Measurements from ENCODE around the gene AEBP1.

AEBP1 gene

DNA sequence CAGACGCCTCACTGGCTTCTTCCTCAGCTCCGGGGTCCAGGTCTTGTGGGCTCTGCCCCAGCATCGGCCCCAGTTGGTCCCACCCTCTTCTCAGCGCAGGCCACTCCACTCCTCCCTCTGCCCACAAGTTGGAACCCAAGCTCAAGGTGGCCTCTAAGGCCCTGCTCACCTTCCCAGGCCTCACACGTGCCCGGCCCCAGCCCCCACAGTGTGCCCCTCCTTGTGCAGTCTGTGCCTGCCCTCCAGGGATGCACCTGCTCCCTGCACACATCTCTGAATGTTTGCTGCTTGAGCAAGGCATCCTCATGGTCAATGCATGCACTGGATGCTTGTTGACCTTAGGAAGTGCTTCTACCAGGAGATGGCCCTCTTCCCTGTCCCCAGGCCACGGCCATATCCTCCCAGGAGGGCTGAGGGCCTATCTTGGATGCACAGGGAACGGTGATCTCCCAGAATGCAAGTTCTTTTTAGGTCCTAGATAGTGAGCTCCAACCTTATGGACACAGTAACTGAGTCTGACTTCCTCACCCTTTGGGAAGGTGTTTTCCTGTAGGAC is 7.7 kb upstream of the AEBP1 start:
- TF ChIP-seq, protein P1, sequence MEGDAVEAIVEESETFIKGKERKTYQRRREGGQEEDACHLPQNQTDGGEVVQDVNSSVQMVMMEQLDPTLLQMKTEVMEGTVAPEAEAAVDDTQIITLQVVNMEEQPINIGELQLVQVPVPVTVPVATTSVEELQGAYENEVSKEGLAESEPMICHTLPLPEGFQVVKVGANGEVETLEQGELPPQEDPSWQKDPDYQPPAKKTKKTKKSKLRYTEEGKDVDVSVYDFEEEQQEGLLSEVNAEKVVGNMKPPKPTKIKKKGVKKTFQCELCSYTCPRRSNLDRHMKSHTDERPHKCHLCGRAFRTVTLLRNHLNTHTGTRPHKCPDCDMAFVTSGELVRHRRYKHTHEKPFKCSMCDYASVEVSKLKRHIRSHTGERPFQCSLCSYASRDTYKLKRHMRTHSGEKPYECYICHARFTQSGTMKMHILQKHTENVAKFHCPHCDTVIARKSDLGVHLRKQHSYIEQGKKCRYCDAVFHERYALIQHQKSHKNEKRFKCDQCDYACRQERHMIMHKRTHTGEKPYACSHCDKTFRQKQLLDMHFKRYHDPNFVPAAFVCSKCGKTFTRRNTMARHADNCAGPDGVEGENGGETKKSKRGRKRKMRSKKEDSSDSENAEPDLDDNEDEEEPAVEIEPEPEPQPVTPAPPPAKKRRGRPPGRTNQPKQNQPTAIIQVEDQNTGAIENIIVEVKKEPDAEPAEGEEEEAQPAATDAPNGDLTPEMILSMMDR (IDR thresholded peaks at IDR 0.05): no peak
- no peak overlapping the region for H3K4me3 Mint-ChIP-seq
- H3K9me3 Mint-ChIP-seq: peaks cover 3% of the 10 kb centered on the region
- H3K4me1 Mint-ChIP-seq: peaks cover 40% of the 10 kb centered on the region
- H3K27ac Mint-ChIP-seq: no peak overlapping the region
- DNase-seq: no peak
- H3K36me3 Mint-ChIP-seq (ENCODE audit: low read depth): no peaks in the 10 kb centered on the region
- H3K27me3 Mint-ChIP-seq (ENCODE audit: low read depth, poor library complexity): peaks cover 12% of the 10 kb centered on the region

DNA sequence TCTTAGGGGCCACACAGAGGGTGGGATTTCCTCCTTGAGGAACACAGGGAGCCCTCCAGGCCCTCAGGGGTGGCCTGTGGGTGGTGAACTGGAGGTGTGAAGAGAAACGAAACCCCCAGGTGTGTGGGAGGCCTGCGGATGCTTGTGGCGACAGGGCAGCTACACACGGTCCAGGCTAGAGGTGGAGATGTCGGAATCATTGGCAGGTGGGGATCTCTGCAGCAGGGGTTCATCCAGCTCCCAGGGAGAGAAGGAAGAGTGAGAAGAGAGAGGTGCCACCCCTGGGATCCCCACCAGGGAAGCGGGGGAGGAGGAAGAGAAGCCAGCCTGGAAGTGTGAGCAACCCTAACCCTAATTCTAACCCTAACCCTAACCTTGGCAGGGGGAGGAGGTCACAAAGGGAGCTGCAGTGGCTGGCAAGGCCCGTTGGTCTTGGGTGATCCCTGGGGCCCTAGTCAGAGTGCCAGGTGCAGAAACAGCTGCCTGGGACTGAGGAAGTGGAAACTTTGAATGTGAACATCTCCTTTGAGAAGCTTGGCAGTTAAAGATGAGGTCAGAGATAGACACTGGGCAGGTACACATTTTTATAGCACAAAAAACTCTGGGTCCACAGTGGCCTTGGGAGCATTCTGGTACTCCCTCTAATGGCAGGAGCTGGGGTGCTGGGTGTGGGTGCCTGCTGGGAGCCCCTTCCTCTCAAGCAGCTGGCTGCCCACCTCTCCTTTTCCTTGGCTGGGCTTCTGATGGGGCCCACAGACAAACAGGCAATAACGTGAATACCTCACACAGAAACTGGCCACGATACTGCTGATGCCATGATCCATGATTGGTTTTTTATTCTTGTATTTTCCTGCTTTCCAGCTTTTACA is 6.8 kb upstream of the AEBP1 start:
- peak overlapping the region; percentile 18 for H3K4me3 Mint-ChIP-seq
- no peaks in the 10 kb centered on the region for H3K9me3 Mint-ChIP-seq
- H3K27ac Mint-ChIP-seq: no peak overlapping the region
- no peak for DNase-seq
- TF ChIP-seq, protein P1 (IDR thresholded peaks at IDR 0.05): no peak
- peaks cover 10% of the 10 kb centered on the region for H3K27me3 Mint-ChIP-seq (ENCODE audit: low read depth, poor library complexity)
- peaks cover 39% of the 10 kb centered on the region for H3K4me1 Mint-ChIP-seq
- no peaks in the 10 kb centered on the region for H3K36me3 Mint-ChIP-seq (ENCODE audit: low read depth)

DNA sequence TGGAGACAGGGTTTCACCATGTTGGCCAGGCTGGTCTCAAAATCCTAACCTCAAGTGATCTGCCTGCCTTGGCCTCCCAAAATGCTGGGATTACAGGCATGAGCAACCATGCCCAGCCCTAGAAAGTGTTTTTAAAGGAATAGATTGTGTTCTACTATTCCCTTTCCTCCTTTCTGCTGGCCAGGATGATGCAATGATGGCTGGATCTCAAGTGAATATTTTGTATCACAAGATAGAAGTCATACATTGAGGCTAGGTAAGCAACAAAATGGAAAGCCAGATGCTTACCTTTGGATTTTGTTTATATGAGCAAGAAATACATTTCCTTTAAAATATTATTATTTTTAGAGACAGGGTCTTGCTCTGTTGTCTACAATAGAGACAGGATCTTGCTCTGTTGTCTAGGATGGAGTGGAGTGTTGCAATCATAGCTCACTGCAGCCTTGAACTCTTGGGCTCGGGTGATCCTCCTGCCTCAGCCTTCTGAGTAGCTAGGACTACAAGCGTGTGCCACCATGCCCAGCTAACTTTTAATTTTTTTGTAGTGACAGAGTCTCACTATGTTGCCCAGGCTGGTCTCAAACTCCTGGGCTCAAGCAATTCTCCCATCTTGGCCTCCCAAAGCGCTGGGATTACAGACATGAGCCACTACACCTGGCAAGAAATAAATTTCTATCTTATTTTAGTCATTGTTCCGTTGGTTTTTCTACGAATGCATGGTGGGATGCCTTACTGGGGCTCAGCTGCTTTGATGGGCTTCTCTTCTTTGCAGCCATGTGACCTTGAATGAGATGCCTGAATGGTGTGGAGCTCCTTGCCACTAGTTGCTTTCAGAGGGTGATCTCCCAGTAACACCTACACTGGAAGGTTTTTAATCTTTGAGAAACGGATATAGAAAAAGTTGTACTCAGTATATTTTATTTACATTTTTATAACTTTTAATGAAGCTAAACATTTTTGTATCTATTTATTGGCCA is 5.8 kb upstream of the AEBP1 start:
- no peak overlapping the region for H3K27ac Mint-ChIP-seq
- peaks cover 15% of the 10 kb centered on the region for H3K27me3 Mint-ChIP-seq (ENCODE audit: low read depth, poor library complexity)
- H3K36me3 Mint-ChIP-seq (ENCODE audit: low read depth): no peaks in the 10 kb centered on the region
- TF ChIP-seq, protein P1 (IDR thresholded peaks at IDR 0.05): no peak
- H3K4me1 Mint-ChIP-seq: peaks cover 37% of the 10 kb centered on the region
- no peak for DNase-seq
- H3K4me3 Mint-ChIP-seq: no peak overlapping the region
- no peaks in the 10 kb centered on the region for H3K9me3 Mint-ChIP-seq

DNA sequence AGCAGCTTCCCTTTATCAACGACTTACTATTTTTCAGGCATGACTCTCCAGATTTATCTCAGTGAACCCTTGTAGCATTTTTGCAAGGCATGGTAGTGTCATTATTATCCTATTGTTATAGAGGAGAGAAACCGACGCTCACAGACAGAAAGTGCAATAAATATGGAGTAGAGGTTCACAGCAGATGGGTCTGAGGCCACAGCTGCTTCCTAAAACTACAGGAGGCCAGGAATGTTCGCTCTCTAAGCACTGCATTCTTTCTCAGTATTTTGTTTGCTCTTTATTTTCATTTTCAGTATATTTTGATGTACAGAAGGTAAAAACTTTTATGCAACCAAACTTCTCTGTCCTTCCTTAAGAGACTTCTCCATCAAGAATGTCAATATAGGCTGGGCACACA is 4.5 kb upstream of the AEBP1 start:
- no peak for DNase-seq
- no peak overlapping the region for H3K4me3 Mint-ChIP-seq
- TF ChIP-seq, protein P1 (IDR thresholded peaks at IDR 0.05): no peak
- H3K9me3 Mint-ChIP-seq: no peaks in the 10 kb centered on the region
- no peaks in the 10 kb centered on the region for H3K36me3 Mint-ChIP-seq (ENCODE audit: low read depth)
- H3K4me1 Mint-ChIP-seq: peaks cover 37% of the 10 kb centered on the region
- no peak overlapping the region for H3K27ac Mint-ChIP-seq
- H3K27me3 Mint-ChIP-seq (ENCODE audit: low read depth, poor library complexity): peaks cover 17% of the 10 kb centered on the region

DNA sequence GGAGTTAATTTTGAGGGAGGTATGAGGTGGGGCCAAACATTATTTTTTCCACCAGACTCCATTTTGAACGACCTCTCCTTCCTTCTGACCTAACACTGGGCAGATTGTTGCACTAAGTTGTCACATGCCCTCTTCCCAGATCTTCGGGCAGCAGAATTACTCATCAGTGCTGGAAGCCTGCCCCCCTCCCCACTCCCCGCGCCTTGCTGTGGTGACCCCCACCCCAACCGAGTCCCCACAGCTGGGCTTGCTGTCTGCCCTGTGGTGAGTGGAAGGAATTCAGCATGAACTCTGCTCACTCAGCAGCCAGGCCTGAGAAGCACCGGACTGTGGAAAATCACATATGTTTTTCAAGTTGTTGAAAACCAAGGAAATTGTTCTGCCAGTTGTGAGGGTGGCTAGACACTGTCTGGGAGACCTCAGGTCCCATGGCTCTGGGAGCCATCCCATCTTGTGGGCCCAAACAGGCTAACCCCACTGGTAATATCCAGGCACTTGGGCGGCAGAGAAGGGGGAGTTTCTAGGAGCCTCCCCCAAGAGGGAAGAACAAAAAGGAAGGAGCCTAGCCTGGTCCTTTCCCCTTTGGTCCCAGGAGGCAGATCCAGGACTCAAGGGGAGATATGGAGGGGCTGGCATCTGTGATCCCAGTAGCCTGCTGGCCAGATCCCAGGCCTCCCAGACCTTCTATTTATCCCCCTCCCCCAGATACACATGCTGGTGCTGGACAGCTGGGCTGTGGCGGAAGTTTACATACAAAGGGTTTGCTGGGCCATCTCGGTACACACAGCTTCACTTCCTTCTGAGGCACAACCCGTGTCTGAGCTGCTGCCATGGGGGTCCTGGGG is 3.5 kb upstream of the AEBP1 start:
- peaks cover 44% of the 10 kb centered on the region for H3K4me1 Mint-ChIP-seq
- no peaks in the 10 kb centered on the region for H3K9me3 Mint-ChIP-seq
- H3K27me3 Mint-ChIP-seq (ENCODE audit: low read depth, poor library complexity): peaks cover 13% of the 10 kb centered on the region
- no peak overlapping the region for H3K27ac Mint-ChIP-seq
- DNase-seq: no peak
- no peak overlapping the region for H3K4me3 Mint-ChIP-seq
- H3K36me3 Mint-ChIP-seq (ENCODE audit: low read depth): no peaks in the 10 kb centered on the region
- TF ChIP-seq, protein P1 (IDR thresholded peaks at IDR 0.05): no peak

All from nephron progenitor cell (in vitro differentiated cells).